Loucy (cell line): ENCODE results near the gene B3GAT2.

Source experiments
- CTCF ChIP-seq: fragments of 200-600 bp; sonication (generic); conservative IDR thresholded peaks from 2 replicates; pipeline ENCODE4 v1.5.1; 2014; ENCODE audit warnings: mild to moderate bottlenecking, antibody characterized with exemption, low read length
- EZH2phosphoT487 ChIP-seq: fragments of 200-600 bp; IDR thresholded peaks from 2 replicates; pipeline ENCODE4 v1.6.1; 2018; ENCODE audit warnings: antibody characterized with exemption, mild to moderate bottlenecking, moderate library complexity, borderline replicate concordance

- TF ChIP-seq CTCF (no peak), EZH2phosphoT487 (no peak)
Measured at GRCh38 chr6:70973604-70974003, 16.7 kb upstream of the B3GAT2 start.
